ENCODE results near the gene SNX8. TPM values are rescaled to one million over a fixed set of nuclear protein-coding genes. Genes with fewer than 3 reads are reported as not detected.

SNX8 gene
- polyA plus RNA-seq, 2 of the 4 experiments (the other 2 are of a cell fraction) = 21.2 to 36.3 TPM

DNA sequence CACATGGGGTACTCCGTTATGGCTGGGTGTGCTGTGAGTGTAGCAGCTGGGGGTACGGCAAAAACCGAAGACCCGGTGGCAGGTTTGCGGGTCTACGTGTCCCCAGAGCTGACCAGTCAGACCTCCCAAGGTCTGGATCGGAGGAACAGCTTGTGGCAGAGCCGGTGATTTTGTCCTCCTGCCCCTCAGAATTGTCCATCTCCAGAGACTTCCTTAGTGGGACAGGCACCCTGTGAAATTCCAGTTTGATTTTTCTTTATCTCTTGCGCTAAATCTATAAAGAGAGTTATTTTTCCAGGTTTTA is 41.4 kb upstream of the SNX8 start (continued):
- TF ChIP-seq, protein P1, sequence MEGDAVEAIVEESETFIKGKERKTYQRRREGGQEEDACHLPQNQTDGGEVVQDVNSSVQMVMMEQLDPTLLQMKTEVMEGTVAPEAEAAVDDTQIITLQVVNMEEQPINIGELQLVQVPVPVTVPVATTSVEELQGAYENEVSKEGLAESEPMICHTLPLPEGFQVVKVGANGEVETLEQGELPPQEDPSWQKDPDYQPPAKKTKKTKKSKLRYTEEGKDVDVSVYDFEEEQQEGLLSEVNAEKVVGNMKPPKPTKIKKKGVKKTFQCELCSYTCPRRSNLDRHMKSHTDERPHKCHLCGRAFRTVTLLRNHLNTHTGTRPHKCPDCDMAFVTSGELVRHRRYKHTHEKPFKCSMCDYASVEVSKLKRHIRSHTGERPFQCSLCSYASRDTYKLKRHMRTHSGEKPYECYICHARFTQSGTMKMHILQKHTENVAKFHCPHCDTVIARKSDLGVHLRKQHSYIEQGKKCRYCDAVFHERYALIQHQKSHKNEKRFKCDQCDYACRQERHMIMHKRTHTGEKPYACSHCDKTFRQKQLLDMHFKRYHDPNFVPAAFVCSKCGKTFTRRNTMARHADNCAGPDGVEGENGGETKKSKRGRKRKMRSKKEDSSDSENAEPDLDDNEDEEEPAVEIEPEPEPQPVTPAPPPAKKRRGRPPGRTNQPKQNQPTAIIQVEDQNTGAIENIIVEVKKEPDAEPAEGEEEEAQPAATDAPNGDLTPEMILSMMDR (IDR thresholded peaks at IDR 0.05) = no peak
- TF ChIP-seq HOXB13 (CRISPR knock-in tag; IDR thresholded peaks at IDR 0.05; ENCODE audit: low read depth) = no peak
- TF ChIP-seq NPAS2 (CRISPR knock-in tag; IDR thresholded peaks at IDR 0.05; ENCODE audit: borderline replicate concordance) = no peak
- TF ChIP-seq POLR2A (IDR thresholded peaks at IDR 0.05; ENCODE audit: low read length) = no peak
- no peak for TF ChIP-seq KDM1A (IDR thresholded peaks at IDR 0.05; ENCODE audit: low read depth)
- no peak for TF ChIP-seq MAFK (IDR thresholded peaks at IDR 0.05; ENCODE audit: partially characterized antibody)
- TF ChIP-seq SREBF2 (IDR thresholded peaks at IDR 0.05) = no peak
- TF ChIP-seq FOSB (CRISPR knock-in tag; IDR thresholded peaks at IDR 0.05) = no peak
- no peak for TF ChIP-seq ZSCAN20 (CRISPR knock-in tag; IDR thresholded peaks at IDR 0.05)
- no peak for TF ChIP-seq MAZ (IDR thresholded peaks at IDR 0.05; ENCODE audit: borderline replicate concordance, low read depth, low read length)
- TF ChIP-seq, protein P2, sequence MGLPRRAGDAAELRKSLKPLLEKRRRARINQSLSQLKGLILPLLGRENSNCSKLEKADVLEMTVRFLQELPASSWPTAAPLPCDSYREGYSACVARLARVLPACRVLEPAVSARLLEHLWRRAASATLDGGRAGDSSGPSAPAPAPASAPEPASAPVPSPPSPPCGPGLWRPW (IDR thresholded peaks at IDR 0.05) = no peak

DNA sequence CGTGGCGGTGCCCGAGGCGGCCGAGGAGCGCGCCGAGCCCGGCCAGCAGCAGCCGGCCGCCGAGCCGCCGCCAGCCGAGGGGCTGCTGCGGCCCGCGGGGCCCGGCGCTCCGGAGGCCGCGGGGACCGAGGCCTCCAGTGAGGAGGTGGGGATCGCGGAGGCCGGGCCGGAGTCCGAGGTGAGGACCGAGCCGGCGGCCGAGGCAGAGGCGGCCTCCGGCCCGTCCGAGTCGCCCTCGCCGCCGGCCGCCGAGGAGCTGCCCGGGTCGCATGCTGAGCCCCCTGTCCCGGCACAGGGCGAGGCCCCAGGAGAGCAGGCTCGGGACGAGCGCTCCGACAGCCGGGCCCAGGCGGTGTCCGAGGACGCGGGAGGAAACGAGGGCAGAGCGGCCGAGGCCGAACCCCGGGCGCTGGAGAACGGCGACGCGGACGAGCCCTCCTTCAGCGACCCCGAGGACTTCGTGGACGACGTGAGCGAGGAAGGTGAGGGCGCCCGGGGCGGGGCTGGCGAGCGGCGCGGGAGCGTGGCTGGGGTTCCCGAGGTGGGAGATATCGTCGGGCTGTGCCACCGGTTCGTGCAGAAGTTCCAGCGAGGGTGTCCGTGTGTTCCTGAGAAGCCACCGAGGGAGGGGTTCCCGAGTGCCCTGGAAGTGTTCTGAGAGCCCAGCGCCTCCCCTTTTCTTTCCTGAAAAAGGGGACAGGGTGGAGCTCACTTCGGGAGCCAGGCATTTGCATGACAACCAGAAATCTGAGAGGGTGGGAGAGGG is 40.9 kb upstream of the SNX8 start:
- CTCF ChIA-PET = interaction anchor here (0.9 to 2.4 kb wide), 4 partner anchors 9 to 799 kb away, joined by 3 to 7 read pairs (median 4); no protein-coding TSS in a partner anchor

DNA sequence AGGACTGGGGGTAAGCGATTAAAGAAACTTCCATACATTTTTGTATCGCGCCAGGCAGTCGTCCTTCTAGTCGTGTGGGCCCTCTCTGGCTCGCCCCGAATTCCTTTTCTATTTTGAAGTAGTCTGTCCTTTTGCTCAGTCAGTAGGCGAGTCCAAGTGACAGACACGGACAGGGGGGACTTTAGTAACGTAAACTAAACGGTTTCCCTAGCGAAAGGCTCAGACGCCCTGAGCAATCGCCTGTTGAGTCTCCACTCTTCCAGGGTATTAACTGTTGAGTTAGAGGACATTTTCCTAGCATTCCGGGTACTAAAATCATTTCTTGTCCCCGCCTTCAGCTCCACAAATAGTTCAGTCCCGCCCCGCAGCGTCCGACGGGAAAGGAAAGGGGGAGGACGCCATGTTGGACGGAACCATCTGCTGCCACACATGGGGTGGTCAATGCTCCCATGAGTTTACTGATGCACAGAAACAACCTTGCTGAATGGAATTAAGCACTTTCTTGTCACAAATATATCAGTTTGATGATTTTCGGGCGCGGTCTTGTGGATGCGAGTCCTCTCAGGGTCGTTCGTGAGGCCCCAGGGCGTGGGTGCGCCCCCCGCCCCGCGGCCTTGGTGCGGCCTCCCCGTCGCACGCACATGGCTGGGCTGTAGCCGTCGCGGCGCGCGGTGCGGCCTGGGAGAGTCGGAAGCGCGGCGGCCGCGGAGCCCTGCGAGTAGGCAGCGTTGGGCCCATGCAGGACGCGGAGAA is 40.1 kb upstream of the SNX8 start, which contains the start of gene EIF3B:
TSS of gene EIF3B (plus strand) at position 642 of the 753 bp plus-strand sequence. CDS start at position 737, 95 bp downstream.
- Histone ChIP-seq H3K4me1 (peaks cover 24% of the 10 kb centered on the region), H3K9me3 (no peaks in the 10 kb centered on the region), H3K27ac (peak within 1 kb of the TSS; percentile 97 to 100), H3K4me2 (peak within 1 kb of the TSS; percentile 84), H3K4me3 (peak within 1 kb of the TSS; percentile 99)
- peak; percentile 89 to 92 for ATAC-seq
- ChIA-PET POLR2A (interaction anchor here (0.6 to 2.3 kb wide), 10 partner anchors 9 to 112 kb away, joined by 3 to 11 read pairs (median 6); partner anchors contain the start of genes CHST12, MRM2 and NUDT1), CTCF (interaction anchor here (1.0 to 2.4 kb wide), 3 partner anchors 11 to 798 kb away, joined by 3 to 7 read pairs (median 3); no protein-coding TSS in a partner anchor)
- DNase-seq (ENCODE audit: low read depth in 1 of 2, low spot score in 1 of 2) = peak; percentile 91 to 97
- 1% methylated on average over 45 of the region's 55 CpGs for WGBS (ENCODE audit: missing lambda C conversion rate)
- no peak for FAIRE-seq
- TF ChIP-seq RNF2 (IDR thresholded peaks at IDR 0.05; ENCODE audit: borderline replicate concordance, low read depth) = no peak
- TF ChIP-seq FOSL2 (IDR thresholded peaks at IDR 0.05) = no peak
- TF ChIP-seq FOSL2 (CRISPR knock-in tag; IDR thresholded peaks at IDR 0.05) = no peak
- peak; percentile 22 for TF ChIP-seq MAFK (IDR thresholded peaks at IDR 0.05; ENCODE audit: partially characterized antibody)
- TF ChIP-seq, protein P3, sequence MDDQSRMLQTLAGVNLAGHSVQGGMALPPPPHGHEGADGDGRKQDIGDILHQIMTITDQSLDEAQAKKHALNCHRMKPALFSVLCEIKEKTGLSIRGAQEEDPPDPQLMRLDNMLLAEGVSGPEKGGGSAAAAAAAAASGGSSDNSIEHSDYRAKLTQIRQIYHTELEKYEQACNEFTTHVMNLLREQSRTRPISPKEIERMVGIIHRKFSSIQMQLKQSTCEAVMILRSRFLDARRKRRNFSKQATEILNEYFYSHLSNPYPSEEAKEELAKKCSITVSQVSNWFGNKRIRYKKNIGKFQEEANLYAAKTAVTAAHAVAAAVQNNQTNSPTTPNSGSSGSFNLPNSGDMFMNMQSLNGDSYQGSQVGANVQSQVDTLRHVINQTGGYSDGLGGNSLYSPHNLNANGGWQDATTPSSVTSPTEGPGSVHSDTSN (IDR thresholded peaks at IDR 0.05) = no peak
- no peak for TF ChIP-seq EP300 (IDR thresholded peaks at IDR 0.05)
- no peak for TF ChIP-seq ZSCAN20 (CRISPR knock-in tag; IDR thresholded peaks at IDR 0.05)
- TF ChIP-seq ZNF302 (CRISPR knock-in tag; IDR thresholded peaks at IDR 0.05) = no peak
- TF ChIP-seq, protein P4, sequence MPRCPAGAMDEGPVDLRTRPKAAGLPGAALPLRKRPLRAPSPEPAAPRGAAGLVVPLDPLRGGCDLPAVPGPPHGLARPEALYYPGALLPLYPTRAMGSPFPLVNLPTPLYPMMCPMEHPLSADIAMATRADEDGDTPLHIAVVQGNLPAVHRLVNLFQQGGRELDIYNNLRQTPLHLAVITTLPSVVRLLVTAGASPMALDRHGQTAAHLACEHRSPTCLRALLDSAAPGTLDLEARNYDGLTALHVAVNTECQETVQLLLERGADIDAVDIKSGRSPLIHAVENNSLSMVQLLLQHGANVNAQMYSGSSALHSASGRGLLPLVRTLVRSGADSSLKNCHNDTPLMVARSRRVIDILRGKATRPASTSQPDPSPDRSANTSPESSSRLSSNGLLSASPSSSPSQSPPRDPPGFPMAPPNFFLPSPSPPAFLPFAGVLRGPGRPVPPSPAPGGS (IDR thresholded peaks at IDR 0.05) = 0 out of 3 replicates have a peak, but pooled peaks have one; percentile 18
- TF ChIP-seq, protein P5, sequence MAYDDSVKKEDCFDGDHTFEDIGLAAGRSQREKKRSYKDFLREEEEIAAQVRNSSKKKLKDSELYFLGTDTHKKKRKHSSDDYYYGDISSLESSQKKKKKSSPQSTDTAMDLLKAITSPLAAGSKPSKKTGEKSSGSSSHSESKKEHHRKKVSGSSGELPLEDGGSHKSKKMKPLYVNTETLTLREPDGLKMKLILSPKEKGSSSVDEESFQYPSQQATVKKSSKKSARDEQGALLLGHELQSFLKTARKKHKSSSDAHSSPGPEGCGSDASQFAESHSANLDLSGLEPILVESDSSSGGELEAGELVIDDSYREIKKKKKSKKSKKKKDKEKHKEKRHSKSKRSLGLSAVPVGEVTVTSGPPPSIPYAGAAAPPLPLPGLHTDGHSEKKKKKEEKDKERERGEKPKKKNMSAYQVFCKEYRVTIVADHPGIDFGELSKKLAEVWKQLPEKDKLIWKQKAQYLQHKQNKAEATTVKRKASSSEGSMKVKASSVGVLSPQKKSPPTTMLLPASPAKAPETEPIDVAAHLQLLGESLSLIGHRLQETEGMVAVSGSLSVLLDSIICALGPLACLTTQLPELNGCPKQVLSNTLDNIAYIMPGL (CRISPR knock-in tag; IDR thresholded peaks at IDR 0.05; ENCODE audit: borderline replicate concordance) = peak; percentile 30; the same call in 1 of the 2 replicates
- TF ChIP-seq, protein P6, sequence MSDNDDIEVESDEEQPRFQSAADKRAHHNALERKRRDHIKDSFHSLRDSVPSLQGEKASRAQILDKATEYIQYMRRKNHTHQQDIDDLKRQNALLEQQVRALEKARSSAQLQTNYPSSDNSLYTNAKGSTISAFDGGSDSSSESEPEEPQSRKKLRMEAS (IDR thresholded peaks at IDR 0.05) = peak; percentile 99

More for the DNA sequence above, 40.9 kb upstream of the SNX8 start:
- peak overlapping the region; percentile 99 for H3K4me3 ChIP-seq
- POLR2A ChIA-PET = interaction anchor here (1.0 to 2.3 kb wide), 7 partner anchors 11 to 113 kb away, joined by 3 to 11 read pairs (median 6); partner anchors contain the start of genes CHST12, MRM2 and NUDT1
- peak overlapping the region; percentile 97 to 100 for H3K27ac ChIP-seq
- peak overlapping the region; percentile 84 for H3K4me2 ChIP-seq
- H3K4me1 ChIP-seq = peaks cover 26% of the 10 kb centered on the region
- WGBS (ENCODE audit: missing lambda C conversion rate) = 3% methylated on average over 51 of the region's 92 CpGs
- H3K9me3 ChIP-seq = no peaks in the 10 kb centered on the region
- TF ChIP-seq JUNB (IDR thresholded peaks at IDR 0.05) (no peak), RNF2 (IDR thresholded peaks at IDR 0.05; ENCODE audit: borderline replicate concordance, low read depth) (no peak), HEYL (CRISPR knock-in tag; IDR thresholded peaks at IDR 0.05) (no peak), CHD4 (IDR thresholded peaks at IDR 0.05; ENCODE audit: borderline replicate concordance) (no peak), JUN (IDR thresholded peaks at IDR 0.05) (0 out of 5 replicates have a peak, but pooled peaks of 1 of the 2 experiments have one; percentile 0), CHD2 (IDR thresholded peaks at IDR 0.05; ENCODE audit: low read length, partially characterized antibody) (no peak), FOSB (CRISPR knock-in tag; IDR thresholded peaks at IDR 0.05) (no peak), HOXA7 (CRISPR knock-in tag; IDR thresholded peaks at IDR 0.05) (no peak), CBX8 (IDR thresholded peaks at IDR 0.05) (no peak), NPAS2 (CRISPR knock-in tag; IDR thresholded peaks at IDR 0.05; ENCODE audit: borderline replicate concordance) (no peak)
- TF ChIP-seq, protein P4 (IDR thresholded peaks at IDR 0.05) = peak; percentile 67; the same call in 1 of the 3 replicates
- ATAC-seq (peak; percentile 1 to 32; a peak in 5 of 6 replicates), DNase-seq (ENCODE audit: low read depth in 1 of 2, low spot score in 1 of 2) (peak; percentile 22 to 26), FAIRE-seq (no peak)

All from A549 (cell line).